Mammary epithelial cell (primary cell): ENCODE data around the gene DMD.

ENCODE experiments used
- CTCF ChIP-seq, 2 donors: IDR thresholded peaks in 1 of 2; conservative IDR thresholded peaks in 1 of 2; 2 replicates each; pipeline ENCODE4 v1.5.1; 2011 to 2012; ENCODE audit warnings: inconsistent platforms in 2 of 2, low read length in 2 of 2, mild to moderate bottlenecking in 2 of 2, control low read depth in 1 of 2, low read depth in 1 of 2; ENCODE audit not compliant: insufficient read depth in 1 of 2; ENCODE audit errors: extremely low read depth in 1 of 2
- EZH2 ChIP-seq: IDR thresholded peaks from 2 replicates; pipeline ENCODE4 v1.6.1; 2012; ENCODE audit warnings: low read length, inconsistent platforms, borderline replicate concordance

- TF ChIP-seq CTCF (conservative IDR thresholded peaks at IDR 0.05 in 1 of 2, IDR thresholded peaks at IDR 0.05 in 1 of 2; ENCODE audit: extremely low read depth in 1 of 2, insufficient read depth in 1 of 2, low read depth in 1 of 2, low read length in 2 of 2): no peak
- TF ChIP-seq EZH2: no peak
Measured at GRCh38 chrX:33138677-33139249, 72.6 kb downstream of the DMD start.
